ENCODE data around the gene CTU1.

CTU1 gene

DNA sequence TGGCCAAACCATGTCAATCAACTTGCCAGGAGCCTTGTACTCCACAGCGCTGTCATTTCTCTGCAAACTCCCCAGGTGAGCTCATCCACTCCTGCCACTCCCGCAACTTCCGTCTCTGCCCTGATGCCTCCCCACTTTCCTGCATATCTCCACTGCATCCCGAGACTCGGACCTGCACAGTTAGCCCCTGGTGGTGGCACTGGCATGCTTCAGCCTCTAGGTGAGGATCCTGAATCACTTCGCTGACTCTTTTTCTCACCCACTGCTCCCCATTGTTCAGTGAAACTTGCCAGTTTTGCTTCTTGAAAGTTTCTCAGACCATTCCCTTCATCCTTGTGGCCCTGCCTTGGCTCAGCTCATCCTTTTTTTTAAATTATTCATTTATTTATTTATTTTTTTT is 3.4 kb upstream of the CTU1 start:
- Histone ChIP-seq H3K27me3 (ENCODE audit: insufficient read depth, poor library complexity, severe bottlenecking) (no peaks in the 10 kb centered on the region), H3K27ac (ENCODE audit: poor library complexity, severe bottlenecking) (no peak overlapping the region), H3K4me3 (ENCODE audit: severe bottlenecking) (no peak overlapping the region), H3K36me3 (ENCODE audit: low read depth) (peaks cover 4% of the 10 kb centered on the region; the same call in 1 of the 2 replicates), H3K4me1 (ENCODE audit: insufficient read depth, poor library complexity, severe bottlenecking) (no peaks in the 10 kb centered on the region), H3K9me3 (ENCODE audit: severe bottlenecking) (no peaks in the 10 kb centered on the region)
- ATAC-seq (ENCODE audit: low read depth): no peak
- no peak for DNase-seq (ENCODE audit: low spot score)
- TF ChIP-seq, protein P1, sequence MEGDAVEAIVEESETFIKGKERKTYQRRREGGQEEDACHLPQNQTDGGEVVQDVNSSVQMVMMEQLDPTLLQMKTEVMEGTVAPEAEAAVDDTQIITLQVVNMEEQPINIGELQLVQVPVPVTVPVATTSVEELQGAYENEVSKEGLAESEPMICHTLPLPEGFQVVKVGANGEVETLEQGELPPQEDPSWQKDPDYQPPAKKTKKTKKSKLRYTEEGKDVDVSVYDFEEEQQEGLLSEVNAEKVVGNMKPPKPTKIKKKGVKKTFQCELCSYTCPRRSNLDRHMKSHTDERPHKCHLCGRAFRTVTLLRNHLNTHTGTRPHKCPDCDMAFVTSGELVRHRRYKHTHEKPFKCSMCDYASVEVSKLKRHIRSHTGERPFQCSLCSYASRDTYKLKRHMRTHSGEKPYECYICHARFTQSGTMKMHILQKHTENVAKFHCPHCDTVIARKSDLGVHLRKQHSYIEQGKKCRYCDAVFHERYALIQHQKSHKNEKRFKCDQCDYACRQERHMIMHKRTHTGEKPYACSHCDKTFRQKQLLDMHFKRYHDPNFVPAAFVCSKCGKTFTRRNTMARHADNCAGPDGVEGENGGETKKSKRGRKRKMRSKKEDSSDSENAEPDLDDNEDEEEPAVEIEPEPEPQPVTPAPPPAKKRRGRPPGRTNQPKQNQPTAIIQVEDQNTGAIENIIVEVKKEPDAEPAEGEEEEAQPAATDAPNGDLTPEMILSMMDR (IDR thresholded peaks at IDR 0.05; ENCODE audit: poor library complexity, severe bottlenecking): no peak

DNA sequence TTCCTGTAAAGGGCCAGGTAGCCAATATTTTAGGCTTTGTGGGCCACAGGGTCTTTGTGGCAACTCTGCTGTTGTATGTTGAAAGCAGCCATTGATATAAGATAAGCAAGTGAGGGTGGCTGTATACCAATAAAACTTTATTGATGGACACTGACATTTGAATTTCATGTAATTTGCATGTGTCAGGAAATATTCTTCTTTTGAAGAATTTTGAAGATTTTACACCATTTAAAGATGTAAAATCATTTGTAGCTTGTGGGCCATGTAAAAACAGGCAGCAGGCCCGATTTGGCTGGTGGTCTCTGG is 2.4 kb upstream of the CTU1 start:
- no peaks in the 10 kb centered on the region for H3K9me3 ChIP-seq (ENCODE audit: severe bottlenecking)
- DNase-seq (ENCODE audit: low spot score) (no peak), ATAC-seq (ENCODE audit: low read depth) (no peak)
- H3K4me1 ChIP-seq (ENCODE audit: insufficient read depth, poor library complexity, severe bottlenecking): no peaks in the 10 kb centered on the region
- H3K27ac ChIP-seq (ENCODE audit: poor library complexity, severe bottlenecking): no peak overlapping the region
- TF ChIP-seq, protein P1 (IDR thresholded peaks at IDR 0.05; ENCODE audit: poor library complexity, severe bottlenecking): no peak
- no peaks in the 10 kb centered on the region for H3K27me3 ChIP-seq (ENCODE audit: insufficient read depth, poor library complexity, severe bottlenecking)
- peaks cover 4% of the 10 kb centered on the region; the same call in 1 of the 2 replicates for H3K36me3 ChIP-seq (ENCODE audit: low read depth)
- no peak overlapping the region for H3K4me3 ChIP-seq (ENCODE audit: severe bottlenecking)

DNA sequence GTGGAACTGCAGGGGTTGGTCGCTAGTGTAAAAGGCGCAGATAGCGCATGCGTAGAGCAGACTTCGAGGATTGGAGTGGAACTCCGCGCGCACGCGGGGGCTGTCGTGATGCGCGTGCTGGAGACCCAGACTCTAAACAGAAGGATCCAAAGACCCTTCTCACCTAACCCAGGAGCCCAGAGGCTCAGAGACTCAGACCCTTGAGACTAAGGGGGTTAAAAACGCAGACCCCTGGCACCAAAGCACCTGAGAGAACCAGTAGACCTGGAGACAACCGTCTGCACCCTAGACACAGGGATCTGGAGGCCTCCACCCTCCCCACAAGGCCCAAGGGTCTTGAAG is 567 bp upstream of the CTU1 start:
- peak; percentile 5; the same call in 1 of the 3 replicates for ATAC-seq (ENCODE audit: low read depth)
- no peaks in the 10 kb centered on the region for H3K9me3 ChIP-seq (ENCODE audit: severe bottlenecking)
- H3K27me3 ChIP-seq (ENCODE audit: insufficient read depth, poor library complexity, severe bottlenecking): no peaks in the 10 kb centered on the region
- H3K36me3 ChIP-seq (ENCODE audit: low read depth): peaks cover 6% of the 10 kb centered on the region
- TF ChIP-seq, protein P1 (IDR thresholded peaks at IDR 0.05; ENCODE audit: poor library complexity, severe bottlenecking): no peak
- H3K4me3 ChIP-seq (ENCODE audit: severe bottlenecking): peak overlapping the region; percentile 68
- H3K4me1 ChIP-seq (ENCODE audit: insufficient read depth, poor library complexity, severe bottlenecking): no peaks in the 10 kb centered on the region
- DNase-seq (ENCODE audit: low spot score): no peak
- H3K27ac ChIP-seq (ENCODE audit: poor library complexity, severe bottlenecking): no peak overlapping the region

DNA sequence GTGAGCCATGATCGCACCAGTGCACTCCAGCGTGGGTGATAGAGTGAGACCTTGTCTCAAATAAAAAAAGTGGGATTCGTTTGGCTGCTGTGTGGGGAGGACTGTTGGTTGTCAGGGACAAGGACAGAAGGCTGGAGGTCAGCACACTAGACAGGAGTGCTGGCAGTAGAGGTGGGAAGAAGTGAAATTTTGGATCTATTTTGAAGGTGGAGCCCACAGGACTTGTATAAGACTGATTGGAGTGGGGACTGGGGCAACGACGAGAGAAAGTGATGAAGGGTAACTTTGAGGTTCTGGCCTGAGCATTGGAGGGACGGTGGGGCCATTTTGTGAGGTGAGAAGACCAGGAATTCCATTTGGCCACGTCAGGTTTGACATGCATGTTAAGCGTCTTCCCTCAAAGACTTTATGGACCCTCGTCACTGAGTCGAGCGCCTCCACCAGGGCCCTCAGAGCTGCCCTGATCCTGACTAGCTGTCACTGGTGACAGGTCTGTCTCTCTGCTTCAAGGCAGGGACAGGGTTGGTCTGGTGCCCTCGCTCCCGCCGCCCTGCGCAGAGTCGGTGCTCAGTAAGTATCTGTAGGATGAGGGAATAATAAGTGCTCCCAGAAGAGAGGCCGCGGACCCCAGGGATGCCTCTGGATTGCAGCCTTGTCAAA is 673 bp downstream of the CTU1 start:
- Histone ChIP-seq H3K36me3 (ENCODE audit: low read depth) (peaks cover 17% of the 10 kb centered on the region), H3K4me3 (ENCODE audit: severe bottlenecking) (peak overlapping the region; percentile 68), H3K4me1 (ENCODE audit: insufficient read depth, poor library complexity, severe bottlenecking) (no peaks in the 10 kb centered on the region), H3K9me3 (ENCODE audit: severe bottlenecking) (no peaks in the 10 kb centered on the region), H3K27me3 (ENCODE audit: insufficient read depth, poor library complexity, severe bottlenecking) (no peaks in the 10 kb centered on the region), H3K27ac (ENCODE audit: poor library complexity, severe bottlenecking) (peak overlapping the region; percentile 44)
- ATAC-seq (ENCODE audit: low read depth) (no peak; the same call in 2 of the 3 replicates), DNase-seq (ENCODE audit: low spot score) (no peak)
- TF ChIP-seq, protein P1 (IDR thresholded peaks at IDR 0.05; ENCODE audit: poor library complexity, severe bottlenecking): no peak

DNA sequence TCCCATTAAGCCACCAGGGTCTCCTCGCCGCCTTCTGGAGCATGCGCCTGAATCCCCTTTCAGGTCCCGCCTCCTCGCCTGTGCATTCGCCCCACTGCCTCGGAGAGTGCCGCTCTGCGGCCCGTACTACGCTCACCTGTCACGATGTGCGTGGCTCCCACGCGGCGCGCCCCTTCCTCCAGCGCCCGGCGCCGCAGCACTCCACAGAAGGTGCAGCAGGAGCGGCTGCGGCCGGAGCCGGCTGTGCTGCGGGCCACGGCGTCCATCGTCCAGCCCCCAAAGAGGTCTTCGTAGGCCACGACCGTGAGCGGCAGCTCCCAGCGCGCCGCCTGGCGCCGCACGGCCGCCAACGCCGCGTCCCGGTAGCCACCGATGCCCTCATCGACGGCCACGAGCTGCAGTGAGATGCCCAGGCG is 4.3 kb downstream of the CTU1 start:
- no peaks in the 10 kb centered on the region for H3K27me3 ChIP-seq (ENCODE audit: insufficient read depth, poor library complexity, severe bottlenecking)
- TF ChIP-seq, protein P1 (IDR thresholded peaks at IDR 0.05; ENCODE audit: poor library complexity, severe bottlenecking): no peak
- ATAC-seq (ENCODE audit: low read depth): no peak
- H3K4me1 ChIP-seq (ENCODE audit: insufficient read depth, poor library complexity, severe bottlenecking): no peaks in the 10 kb centered on the region
- H3K9me3 ChIP-seq (ENCODE audit: severe bottlenecking): no peaks in the 10 kb centered on the region
- no peak overlapping the region for H3K4me3 ChIP-seq (ENCODE audit: severe bottlenecking)
- DNase-seq (ENCODE audit: low spot score): no peak
- peaks cover 34% of the 10 kb centered on the region for H3K36me3 ChIP-seq (ENCODE audit: low read depth)
- no peak overlapping the region for H3K27ac ChIP-seq (ENCODE audit: poor library complexity, severe bottlenecking)

All from RWPE2 (cell line).